ENCODE data around the gene RNF148.
"Not testable (repeated sequence)": the region's sequence is repeated elsewhere in the genome, so short reads cannot be mapped to it uniquely, and the experiment has no call there.

RNF148 gene

DNA sequence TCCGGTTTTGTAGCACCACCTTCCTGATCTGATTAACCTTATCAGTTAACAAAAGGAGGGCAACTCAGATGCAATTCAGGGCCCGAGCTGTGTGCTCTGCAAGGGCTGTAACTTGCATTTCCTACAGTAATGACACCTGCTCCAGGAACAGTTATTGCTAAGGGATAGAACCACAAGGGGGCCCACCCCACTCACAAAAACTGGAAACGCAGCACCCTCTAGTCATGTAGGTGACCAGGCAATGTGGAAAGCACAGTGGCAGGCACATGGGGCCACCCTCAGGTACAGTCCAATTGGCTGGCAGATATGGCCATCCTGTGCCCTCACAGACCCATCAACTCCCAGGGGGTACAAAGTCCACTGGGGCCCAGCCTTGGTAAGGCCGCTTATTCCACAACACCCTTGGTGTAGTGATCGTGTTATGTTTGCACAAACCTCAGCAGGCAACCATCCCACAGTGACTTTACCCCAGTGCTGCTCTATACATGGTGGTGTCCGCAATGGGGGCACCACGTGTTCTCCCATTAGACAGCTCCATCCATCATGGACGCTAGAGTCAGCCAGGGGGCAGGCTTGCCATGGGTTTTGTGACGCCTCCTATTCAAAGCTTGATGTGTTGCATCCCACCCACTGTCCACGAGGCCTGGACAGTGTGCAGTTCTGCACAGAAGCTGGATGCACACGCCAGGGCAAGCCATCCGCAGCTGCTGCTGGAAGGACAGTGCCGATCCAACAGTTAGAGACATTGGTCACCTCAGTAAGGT is 13.2 kb downstream of the RNF148 start:
- DNase-seq = no peak

DNA sequence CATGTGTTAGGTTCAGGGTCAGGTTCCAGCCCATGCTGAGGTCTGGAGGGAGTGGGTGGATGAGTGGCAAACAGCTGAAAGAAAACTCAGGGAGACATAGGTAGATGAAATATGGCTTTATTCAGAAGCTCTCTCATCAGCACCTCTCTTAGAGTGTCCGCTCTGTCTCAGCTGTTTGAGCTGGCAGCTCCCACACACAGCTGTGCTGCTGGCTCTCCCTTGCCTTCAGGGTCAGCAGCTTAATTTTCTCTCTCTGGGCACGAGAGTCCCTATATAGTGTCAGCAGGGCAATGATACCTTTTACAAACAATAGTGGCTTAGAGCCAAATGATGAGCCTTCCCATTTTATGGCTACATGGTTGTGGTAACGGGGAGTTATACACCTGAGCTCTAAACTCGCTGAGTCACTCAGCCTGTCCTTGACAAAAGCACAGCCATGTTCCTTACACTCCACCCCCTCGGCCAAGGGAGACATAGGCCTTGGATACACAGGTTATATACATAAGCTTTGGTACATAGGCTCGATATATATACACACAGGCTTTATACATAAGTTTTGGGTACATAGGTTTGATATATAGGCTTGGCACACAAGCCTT is 14.2 kb downstream of the RNF148 start:
- DNase-seq = no peak

DNA sequence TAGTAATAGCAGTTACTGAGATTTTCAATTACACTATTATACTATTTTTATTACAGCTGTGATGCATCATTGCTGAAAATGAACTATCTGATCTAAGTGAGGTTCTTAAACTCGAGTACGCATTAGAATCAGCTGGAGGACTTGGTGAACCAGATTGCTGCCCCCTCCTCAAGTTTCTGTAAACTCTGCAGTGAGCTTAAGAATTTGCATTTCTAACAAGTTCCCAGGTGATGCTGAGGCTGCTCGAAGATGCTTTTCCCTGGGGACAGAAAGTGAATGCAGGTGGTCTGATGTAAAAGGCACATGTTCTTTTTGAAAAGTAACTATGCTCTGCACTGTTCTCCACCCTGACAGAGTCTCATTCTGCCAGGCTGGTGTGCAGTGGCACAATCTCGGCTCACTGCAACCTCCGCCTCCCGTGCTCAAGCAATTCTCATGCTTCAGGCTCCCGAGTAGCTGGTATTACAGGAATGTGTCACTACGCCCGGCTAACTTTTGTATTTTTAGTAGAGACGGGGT is 16.3 kb downstream of the RNF148 start:
- no peak for DNase-seq

DNA sequence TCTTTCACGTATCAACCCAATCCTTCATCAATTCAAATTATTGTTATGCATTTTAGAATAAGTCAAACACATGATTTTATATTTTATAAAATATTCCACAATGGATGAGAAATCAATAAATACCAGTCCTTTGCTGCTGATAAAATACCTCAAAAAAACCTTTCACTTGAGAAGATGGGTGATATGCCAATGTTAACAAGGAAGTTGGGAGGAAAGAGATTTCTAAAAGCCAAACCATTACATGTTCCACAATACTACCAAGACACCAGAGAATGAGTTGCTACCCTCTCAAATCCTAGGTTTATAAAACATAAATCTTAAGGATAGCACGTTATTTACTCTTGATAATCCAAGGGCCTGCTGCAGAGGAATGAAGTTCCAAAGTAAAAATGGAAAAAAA is 18.2 kb downstream of the RNF148 start:
- no peak for DNase-seq

DNA sequence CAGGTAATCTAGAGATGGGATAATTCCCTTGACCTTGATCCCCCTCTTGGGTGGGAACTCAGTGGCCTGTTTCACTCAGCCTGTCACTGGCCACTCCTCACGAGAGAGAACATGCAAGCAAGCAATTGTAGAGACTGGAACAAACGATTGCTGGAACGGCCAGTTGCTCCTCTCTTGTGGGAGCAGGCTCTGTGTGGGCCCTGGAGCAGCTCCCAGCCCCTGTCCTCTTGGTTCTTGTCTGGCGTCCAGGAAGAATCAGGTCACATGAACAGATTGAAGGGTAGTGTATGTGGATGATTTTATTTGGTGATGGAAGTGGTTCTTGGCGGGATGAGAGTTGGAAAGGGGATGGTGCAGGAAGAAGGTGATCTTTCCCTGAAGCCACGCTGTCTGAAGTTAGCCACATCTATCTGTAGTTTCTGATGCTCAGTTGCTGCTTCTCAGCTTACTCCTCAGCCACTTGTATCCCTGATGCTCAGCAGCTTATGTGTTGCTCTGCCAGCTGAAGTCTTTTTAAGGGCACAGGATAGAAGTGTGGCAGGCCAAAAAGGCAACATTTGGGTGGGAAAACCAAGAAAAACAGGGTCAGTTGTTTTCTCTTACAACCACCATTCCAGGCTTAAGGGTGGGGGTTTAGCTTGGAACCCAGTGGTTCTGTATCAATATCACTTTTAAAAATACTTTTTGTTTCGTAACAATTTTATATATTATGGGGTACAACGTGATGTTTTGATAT is 19.7 kb downstream of the RNF148 start:
- DNase-seq = no peak

DNA sequence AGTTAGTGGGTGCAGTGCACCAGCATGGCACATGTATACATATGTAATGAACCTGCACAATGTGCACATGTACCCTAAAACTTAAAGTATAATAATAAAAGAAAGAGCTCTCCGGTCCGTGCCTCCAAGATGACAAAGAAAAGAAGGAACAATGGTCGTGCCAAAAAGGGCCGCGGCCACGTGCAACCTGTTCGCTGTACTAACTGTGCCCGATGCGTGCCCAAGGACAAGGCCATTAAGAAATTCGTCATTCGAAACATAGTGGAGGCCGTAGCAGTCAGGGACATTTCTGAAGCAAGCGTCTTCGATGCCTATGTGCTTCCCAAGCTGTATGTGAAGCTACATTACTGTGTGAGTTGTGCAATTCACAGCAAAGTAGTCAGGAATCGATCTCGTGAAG is 21.5 kb downstream of the RNF148 start:
- not testable (repeated sequence) for DNase-seq

DNA sequence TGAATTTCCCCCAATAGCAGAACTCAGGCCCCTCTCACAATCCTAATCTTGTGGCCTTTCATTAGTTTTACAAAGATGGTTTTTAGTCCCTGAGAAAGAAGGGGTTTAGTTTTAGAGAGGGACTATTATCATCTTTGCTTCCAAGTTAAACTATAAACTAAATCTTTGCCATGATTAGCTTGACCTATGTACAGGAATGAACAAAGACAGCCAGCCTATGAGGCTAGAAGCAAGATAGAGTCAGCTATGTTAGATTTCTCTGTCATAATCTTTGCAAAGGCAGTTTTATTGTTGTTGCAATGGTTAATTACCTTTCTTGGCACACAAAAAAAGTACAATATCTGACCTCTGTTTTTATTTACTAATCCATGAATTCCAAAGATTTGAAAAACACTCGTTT is 22.9 kb downstream of the RNF148 start:
- no peak for DNase-seq

DNA sequence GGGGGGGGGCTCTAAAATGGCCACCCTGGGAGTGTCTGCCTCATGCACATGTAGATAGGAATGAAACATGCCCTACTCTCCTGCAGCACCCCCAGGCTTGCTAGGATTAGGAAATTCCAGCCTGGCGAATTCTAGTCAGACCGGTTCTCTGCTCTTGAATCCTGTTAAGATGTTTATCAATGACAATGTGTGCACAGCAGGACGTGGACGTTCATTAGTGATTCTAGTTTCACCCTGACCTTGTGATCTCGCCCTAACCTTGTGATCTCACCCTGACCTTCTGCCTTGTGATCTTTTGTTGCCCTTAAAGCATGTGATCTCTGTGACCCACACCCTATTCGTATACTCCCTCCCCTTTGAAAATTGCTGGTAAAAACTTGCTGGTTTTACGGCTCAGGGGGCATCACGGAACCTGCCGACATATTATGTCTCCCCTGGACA is 23.4 kb downstream of the RNF148 start:
- not testable (repeated sequence) for DNase-seq

DNA sequence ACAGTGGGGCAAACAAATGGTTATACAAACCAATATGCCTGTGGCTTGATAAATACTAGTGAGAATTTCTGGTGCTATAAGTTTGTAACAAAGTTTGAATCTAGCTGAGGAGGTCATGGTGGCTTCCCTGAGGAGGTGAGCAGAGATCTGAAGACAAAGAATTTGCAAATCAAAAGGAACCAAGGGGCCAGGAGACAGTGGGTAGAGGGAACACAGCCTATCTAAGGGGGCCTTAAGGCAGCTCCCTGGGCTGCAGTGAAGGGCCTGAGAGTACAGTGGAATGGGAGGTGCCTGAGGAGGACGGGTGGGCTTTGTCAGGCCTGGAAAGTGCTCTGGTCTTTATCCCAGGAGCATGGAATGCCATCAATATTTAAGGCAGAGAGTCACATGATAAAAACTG is 25.6 kb downstream of the RNF148 start:
- DNase-seq = no peak

DNA sequence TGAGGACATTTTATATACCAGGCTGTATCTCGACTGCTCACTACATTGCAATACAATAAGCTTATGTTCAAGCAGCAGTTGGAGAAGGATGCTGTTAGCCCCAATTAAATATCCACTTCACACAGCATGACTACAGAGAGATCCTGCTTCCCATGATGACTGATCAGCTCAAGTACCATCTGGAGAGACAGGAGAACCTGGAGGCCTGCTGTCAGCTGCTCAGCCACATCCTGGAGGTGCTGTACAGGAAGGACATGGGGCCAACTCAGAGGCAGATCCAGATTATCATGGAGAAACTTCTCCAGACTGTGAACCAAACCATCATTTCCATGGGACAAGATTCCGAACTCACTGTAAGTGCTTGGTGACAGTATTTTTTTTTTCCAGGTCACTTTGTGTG is 26.3 kb downstream of the RNF148 start:
- DNase-seq = no peak

DNA sequence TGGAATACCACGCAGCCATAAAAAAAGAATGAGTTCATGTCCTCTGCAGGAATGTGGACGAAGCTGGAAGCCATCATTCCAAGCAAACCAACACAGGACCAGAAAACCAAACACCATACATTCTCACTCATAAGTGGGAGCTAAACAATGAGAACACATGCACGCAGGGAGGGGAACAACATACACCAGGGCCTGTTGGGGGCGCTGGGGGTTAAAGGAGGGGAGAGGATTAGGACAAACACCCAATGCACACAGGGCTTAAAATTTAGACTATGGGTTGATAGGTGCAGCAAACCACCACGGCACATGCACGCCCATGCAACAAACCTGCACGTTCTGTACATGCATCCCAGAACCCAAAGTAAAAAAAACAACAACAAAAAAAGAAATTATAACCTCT is 27.1 kb downstream of the RNF148 start:
- DNase-seq = no peak

DNA sequence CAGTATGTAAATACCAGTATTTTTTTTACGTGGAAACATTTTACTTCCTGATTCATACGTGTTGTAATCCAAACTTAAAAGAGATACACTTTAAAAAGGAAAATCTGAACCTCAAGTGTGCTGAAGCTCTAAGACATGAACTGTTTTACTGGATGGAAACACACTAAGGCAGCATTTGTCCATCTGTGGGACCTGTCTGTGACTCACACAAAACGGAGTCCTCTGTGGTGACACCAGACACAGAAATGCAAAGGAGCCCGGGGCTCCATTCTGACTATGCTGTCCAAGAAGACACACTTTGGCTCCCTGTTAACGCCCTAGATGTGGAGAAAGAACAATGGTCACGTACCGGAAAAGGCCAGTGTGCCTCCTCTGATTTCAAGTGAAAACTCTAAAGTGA is 27.7 kb downstream of the RNF148 start:
- DNase-seq = no peak

DNA sequence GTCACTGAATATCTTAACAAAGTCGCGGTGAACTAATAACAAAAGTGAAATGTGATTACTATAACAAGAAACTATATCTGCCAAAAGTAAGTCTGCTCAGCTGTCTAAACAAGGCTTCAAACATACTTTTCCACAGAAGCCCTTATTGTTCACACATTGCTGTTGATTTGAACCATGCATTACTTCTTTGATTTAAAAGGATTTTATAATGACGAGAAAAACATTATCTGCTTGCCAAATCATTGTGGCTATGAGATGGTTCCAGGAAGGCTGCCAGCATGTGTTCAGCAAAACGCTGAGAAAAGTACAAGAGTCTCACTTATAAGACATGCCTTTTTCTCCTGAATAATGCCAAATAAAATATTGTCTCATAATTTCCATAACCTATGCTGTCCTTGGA is 28.2 kb downstream of the RNF148 start:
- no peak for DNase-seq

DNA sequence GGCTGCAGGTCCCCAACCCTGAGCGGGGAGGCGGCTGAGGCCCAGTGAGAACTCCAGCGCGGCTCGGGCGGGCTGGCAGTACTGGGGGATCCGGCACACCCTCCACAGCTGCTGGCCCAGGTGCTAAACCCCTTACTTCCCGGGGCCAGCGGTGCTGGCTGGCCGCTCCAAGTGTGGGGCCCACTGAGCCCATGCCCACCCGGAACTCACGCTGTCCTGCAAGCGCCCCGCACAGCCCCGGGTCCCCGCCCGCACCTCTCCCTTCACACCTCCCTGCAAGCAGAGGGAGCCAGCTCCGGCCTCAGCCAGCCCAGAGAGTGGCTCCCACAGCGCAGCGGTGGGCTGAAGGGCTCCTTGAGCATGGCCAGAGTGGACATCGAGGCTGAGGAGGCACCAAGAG is 28.8 kb downstream of the RNF148 start:
- DNase-seq = no peak

DNA sequence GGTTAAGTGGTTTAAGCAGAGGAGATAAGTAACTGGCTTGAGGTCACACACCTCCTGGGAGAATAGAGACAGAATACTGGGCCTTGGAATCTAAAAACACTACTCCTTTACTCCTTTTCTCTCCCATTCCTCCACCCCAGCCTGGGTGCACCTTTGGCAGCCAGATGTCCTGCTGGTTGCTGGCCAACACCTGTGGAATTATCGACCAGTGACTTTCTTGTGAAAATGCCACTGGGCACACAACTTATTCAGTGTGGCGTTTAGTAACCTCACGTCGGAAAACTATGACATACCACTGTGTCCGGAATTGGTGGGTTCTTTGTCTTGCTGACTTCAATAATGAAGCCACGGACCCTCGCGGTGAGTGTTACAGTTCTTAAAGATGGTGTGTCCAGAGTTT is 30.2 kb downstream of the RNF148 start:
- no peak for DNase-seq

DNA sequence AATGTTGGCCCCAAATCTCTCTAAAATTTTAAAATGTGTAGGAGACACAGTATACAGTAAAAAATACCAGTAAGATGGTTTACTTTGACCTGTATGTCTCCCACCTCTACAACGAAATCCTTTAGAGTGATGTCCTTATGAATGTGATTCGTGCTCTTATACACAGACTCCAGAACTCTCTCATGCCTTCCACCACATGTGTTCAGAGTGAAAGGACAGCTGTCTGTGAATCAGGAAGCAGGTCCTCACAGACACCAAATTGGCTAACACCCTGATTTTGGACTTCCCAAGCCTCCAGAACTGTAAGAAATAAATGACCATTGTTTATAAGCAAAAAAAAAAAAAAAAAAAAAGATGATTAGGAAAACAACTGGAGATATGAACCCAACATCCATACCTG is 39.0 kb downstream of the RNF148 start:
- DNase-seq = no peak

DNA sequence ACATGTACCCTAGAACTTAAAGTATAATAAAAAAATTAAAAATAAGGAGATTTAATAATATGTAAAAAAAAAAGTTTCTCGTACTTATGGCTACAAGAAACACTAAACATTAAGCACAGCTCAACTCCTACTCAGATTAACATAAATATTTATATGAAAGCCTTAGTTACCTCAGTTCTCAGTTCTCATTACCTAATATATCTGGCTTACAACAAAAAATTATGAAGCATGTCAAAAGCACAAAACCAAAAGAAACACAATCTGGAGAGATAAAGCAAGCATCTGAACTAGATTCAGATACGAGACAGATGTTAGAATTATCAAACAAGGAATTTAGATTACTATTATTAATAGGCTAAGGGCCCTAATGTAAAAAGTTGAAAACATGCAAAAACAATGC is 43.9 kb downstream of the RNF148 start:
- no peak for DNase-seq

DNA sequence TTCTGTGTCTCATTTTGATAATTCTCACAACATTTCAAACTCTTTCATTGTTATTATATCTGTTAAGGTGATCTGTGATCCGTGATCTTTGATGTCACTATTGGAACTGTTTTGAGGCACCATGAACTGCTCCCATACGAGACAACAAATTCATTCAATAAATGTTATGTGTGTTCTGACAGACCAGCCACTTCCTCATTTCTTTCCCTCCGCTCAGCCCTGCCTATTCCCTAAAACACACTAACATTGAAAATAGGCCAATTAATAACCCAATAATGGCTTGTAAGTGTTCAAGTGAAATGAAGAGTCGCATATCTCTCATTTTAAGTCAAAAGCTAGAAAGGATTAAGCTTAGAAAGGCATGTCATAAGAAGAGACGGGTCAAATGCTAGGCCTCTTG is 49.0 kb downstream of the RNF148 start:
- no peak for DNase-seq

DNA sequence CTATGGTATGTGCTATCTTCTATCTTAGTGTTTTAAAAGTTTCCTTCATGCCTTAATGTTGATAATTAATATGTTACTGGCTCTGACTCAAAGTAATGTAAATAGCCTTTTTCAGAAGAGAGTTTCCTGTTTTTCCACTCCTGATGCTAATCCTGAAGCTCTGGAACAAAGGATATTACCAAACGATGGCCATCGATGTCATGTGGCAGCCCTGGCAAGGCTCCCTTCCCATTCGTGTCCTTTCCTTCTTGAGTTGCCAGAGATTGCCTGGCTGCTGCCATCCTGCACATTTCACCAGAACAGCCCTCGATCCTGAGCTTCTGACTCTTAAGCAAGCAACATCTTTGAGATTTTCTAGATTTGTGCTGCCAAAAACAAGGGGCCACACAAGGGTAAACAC is 49.8 kb downstream of the RNF148 start:
- DNase-seq = no peak
